Stimulated activated naive CD8-positive, alpha-beta T cell treated with anti-CD3 and anti-CD28 coated beads, Interleukin-15, Interleukin-2, amounts not matched to agents 100 U/mL and 50 U/mL, for 24 hours (primary cell): ENCODE data around the gene ZNF248.
"Not testable (repeated sequence)": the region's sequence is repeated elsewhere in the genome, so short reads cannot be mapped to it uniquely, and the experiment has no call there.

Experiments used
- ATAC-seq: fragments of 150-1000 bp; cut with Tn5 transposase; one replicate; pipeline ENCODE4 v1.10.0; 2021
- DNase-seq: peaks from one replicate; pipeline ENCODE4 v3.0.0; 2021

ZNF248 gene

GRCh38 chr10:37739181-37739580, 118.2 kb downstream of the ZNF248 start:
- no peak for ATAC-seq
- DNase-seq, result no peak

- ATAC-seq, DNase-seq: not testable (repeated sequence)
Observed at GRCh38 chr10:37738241-37738640, 119.2 kb downstream of the ZNF248 start.

GRCh38 chr10:37737336-37737735, 120.1 kb downstream of the ZNF248 start:
- ATAC-seq (no peak), DNase-seq (no peak)

DNA sequence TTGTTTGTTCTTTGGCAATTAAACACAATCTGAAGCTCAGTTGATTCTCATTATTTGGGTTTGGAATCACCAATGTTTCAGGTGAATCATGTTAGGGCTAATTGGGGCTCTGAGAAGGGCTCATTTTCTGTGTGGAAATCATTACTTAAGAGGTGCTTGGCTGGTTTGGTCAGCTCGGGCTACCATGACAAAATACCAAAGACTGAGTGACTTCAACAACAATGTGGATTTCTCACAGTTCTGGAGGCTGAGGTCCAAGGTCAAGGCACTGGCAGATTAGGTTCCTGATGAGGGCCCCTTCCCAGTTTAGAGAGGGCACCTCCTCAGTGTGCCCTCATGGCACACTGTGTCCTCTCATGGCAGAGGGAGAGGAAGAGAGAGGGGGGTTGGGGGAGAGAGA, 121.3 kb downstream of the ZNF248 start:
- ATAC-seq, result no peak

GRCh38 chr10:37734971-37735370, 122.4 kb downstream of the ZNF248 start:
- ATAC-seq (no peak), DNase-seq (no peak)

More for the DNA sequence above, 121.3 kb downstream of the ZNF248 start:
- no peak for DNase-seq
